K562 treated with DMSO at 1 percent for 48 hours (cell line): ENCODE data around the gene BLM. TPM values are rescaled to one million over a fixed set of nuclear protein-coding genes. Genes with fewer than 3 reads are reported as not detected.

Experiments used
- total RNA-seq: library from RNA; unstranded; fragments of 300-600 nt; gene quantifications from 2 replicates; pipeline ENCODE4 v1.2.3, GENCODE V29; 2022; ENCODE audit warnings: low replicate concordance; ENCODE audit errors: extremely low read depth

BLM gene
- not detected in 2 replicates for total RNA-seq

DNA sequence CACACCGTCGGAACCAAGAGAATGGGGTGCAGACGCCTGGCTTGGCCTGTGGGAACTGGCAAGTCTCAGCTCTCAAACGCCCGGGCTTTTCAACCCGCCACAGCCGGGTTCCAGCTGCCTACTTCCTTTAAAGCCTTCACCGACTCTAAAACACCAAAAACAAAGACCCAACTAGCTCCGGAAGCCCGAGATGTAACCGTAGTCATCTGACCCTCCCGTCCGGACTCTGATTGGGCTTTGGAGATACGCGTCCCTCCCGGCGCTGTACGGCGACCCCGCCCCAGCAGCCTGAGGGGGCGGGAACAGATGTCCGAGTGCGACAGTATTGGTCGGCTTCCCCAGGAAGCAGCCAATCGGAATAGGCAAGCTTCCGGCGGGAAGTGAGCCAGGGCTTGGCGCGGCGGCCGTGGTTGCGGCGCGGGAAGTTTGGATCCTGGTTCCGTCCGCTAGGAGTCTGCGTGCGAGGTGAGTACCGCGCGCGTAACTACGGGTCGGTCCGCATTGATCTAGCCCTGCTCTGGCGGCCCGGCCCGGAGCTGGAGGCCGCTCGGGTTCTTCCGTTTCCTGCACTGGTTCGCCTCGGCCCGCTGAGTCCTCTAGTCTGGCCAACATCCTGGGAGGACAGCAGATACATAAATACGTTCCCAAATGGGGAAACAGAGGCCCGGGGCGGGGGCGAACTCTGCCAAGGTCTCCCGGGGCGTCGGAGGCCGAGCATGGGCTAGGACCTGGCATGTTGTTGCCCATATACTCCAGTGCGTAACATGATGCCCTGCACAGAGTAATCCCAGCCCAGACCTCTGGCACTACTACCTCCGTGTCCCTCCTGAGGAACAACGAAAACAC lies at the start of gene BLM:
TSS of gene BLM (plus strand) at position 371 of the 846 bp plus-strand sequence. CDS start 30,047 bp downstream, outside the sequence.

Other genes with a start within 250 kb of the BLM start
- gene CRTC3, start 187.4 kb upstream of the BLM start, total RNA-seq, result not detected in 2 replicates
- not detected in 2 replicates for gene FURIN, start 151.2 kb downstream of the BLM start, total RNA-seq
- gene FES, start 167.2 kb downstream of the BLM start, total RNA-seq, result not detected in 2 replicates
- gene MAN2A2, start 186.0 kb downstream of the BLM start, total RNA-seq, result 258 TPM in 1 of 2 replicates, not detected in the other
- not detected in 2 replicates for gene HDDC3, start 215.2 kb downstream of the BLM start, total RNA-seq
- gene UNC45A, start 217.9 kb downstream of the BLM start, total RNA-seq, result 1,074 TPM in 1 of 2 replicates, not detected in the other
- not detected in 2 replicates for gene RCCD1, start 237.5 kb downstream of the BLM start, total RNA-seq